Neuronal stem cell (in vitro differentiated cells): ENCODE measurements around the gene KIF4A.

Experiments
- DNase-seq: peaks from one replicate; pipeline ENCODE4 v3.0.0-alpha.2; 2013; ENCODE audit warnings: low spot score
- H2AFZ ChIP-seq: one replicate; pipeline ENCODE4 v1.6.1; 2013; ENCODE audit warnings: mild to moderate bottlenecking, low read length, inconsistent platforms
- H2AK5ac ChIP-seq: 2 replicates; pipeline ENCODE4 v1.6.1; 2013; ENCODE audit warnings: low read depth, mild to moderate bottlenecking, inconsistent platforms, low read length, moderate library complexity, mixed read lengths
- H2BK120ac ChIP-seq: 2 replicates; pipeline ENCODE4 v1.6.1; 2013; ENCODE audit warnings: low read depth, mild to moderate bottlenecking, inconsistent platforms, low read length, moderate library complexity, mixed read lengths
- H2BK12ac ChIP-seq: one replicate; pipeline ENCODE4 v1.6.1; 2013; ENCODE audit warnings: low read length, inconsistent platforms
- H2BK15ac ChIP-seq: 2 replicates; pipeline ENCODE4 v1.6.1; 2013; ENCODE audit warnings: mild to moderate bottlenecking, low read length, inconsistent platforms, mixed read lengths
- H2BK5ac ChIP-seq: one replicate; pipeline ENCODE4 v1.6.1; 2013; ENCODE audit warnings: inconsistent platforms, mild to moderate bottlenecking, low read length, moderate library complexity
- H3K14ac ChIP-seq: one replicate; pipeline ENCODE4 v1.6.1; 2013; ENCODE audit warnings: low read length, inconsistent platforms
- H3K18ac ChIP-seq: 2 replicates; pipeline ENCODE4 v1.6.1; 2013; ENCODE audit warnings: low read length, inconsistent platforms
- H3K23ac ChIP-seq: 2 replicates; pipeline ENCODE4 v1.6.1; 2013; ENCODE audit warnings: low read depth, mild to moderate bottlenecking, mixed read lengths, low read length, inconsistent platforms; ENCODE audit not compliant: poor library complexity
- H3K27ac ChIP-seq: replicated peaks from 3 replicates; pipeline ENCODE4 v1.5.1; 2013; ENCODE audit warnings: low read length, inconsistent platforms
- H3K27me3 ChIP-seq, 3 experiments: 2 replicates each; pipeline ENCODE4 v1.6.1; 2013; ENCODE audit warnings: low read length in 3 of 3, mild to moderate bottlenecking in 2 of 3, inconsistent platforms in 1 of 3, low read depth in 1 of 3, mixed read lengths in 1 of 3, moderate library complexity in 1 of 3; ENCODE audit not compliant: control insufficient read depth in 3 of 3, insufficient read depth in 3 of 3
- H3K36me3 ChIP-seq, 2 donors: replicated peaks in 1 of 2; 2 replicates each; pipeline ENCODE4 v1.6.1; 2013; ENCODE audit warnings: low read length in 2 of 2; ENCODE audit not compliant: control insufficient read depth in 2 of 2, insufficient read depth in 2 of 2
- H3K4ac ChIP-seq: 2 replicates; pipeline ENCODE4 v1.6.1; 2013; ENCODE audit warnings: inconsistent platforms, mild to moderate bottlenecking, low read length, moderate library complexity
- H3K4me1 ChIP-seq, 2 donors: 1 replicate in 1 of 2; 2 replicates in 1 of 2; pipeline ENCODE4 v1.6.1; 2013; ENCODE audit warnings: low read length in 2 of 2, low read depth in 1 of 2; ENCODE audit not compliant: control insufficient read depth in 2 of 2, insufficient read depth in 1 of 2
- H3K4me2 ChIP-seq: one replicate; pipeline ENCODE4 v1.6.1; 2013; ENCODE audit warnings: mild to moderate bottlenecking, low read length, inconsistent platforms; ENCODE audit not compliant: insufficient read depth, poor library complexity, severe bottlenecking
- H3K4me3 ChIP-seq, 2 donors: 2 replicates each; pipeline ENCODE4 v1.5.1; 2013; ENCODE audit warnings: low read length in 2 of 2, mild to moderate bottlenecking in 2 of 2, inconsistent platforms in 1 of 2, moderate library complexity in 1 of 2
- H3K79me1 ChIP-seq: one replicate; pipeline ENCODE4 v1.6.1; 2013; ENCODE audit warnings: low read depth, mild to moderate bottlenecking, inconsistent platforms, low read length, moderate library complexity
- H3K9ac ChIP-seq: one replicate; pipeline ENCODE4 v1.6.1; 2013; ENCODE audit warnings: mild to moderate bottlenecking, low read depth, low read length, inconsistent platforms; ENCODE audit not compliant: poor library complexity
- H3K9me3 ChIP-seq, 2 donors: replicated peaks in 1 of 2; 2 replicates each; pipeline versions ENCODE3 to v1.6.1; 2013; ENCODE audit warnings: low read length in 2 of 2, mild to moderate bottlenecking in 2 of 2, inconsistent platforms in 1 of 2, low read depth in 1 of 2, mixed read lengths in 1 of 2, moderate library complexity in 1 of 2; ENCODE audit not compliant: control insufficient read depth in 2 of 2, insufficient read depth in 1 of 2
- H4K8ac ChIP-seq: one replicate; pipeline ENCODE4 v1.6.1; 2013; ENCODE audit warnings: low read depth, mild to moderate bottlenecking, inconsistent platforms, low read length, moderate library complexity
- H4K91ac ChIP-seq: one replicate; pipeline ENCODE4 v1.6.1; 2013; ENCODE audit warnings: low read length, low read depth, mild to moderate bottlenecking, inconsistent platforms; ENCODE audit not compliant: poor library complexity
- WGBS, 2 donors: extraction: QIAGEN DNeasy Blood & Tissue Kit; methylation state at CpG; one replicate each; pipeline ENCODE4 v1.1.7; 2013; ENCODE audit warnings: missing lambda C conversion rate in 2 of 2, mixed read lengths in 1 of 2; ENCODE audit not compliant: insufficient read length in 2 of 2, insufficient replicate concordance in 1 of 2; ENCODE audit errors: extremely low coverage in 2 of 2; 5-methylcytosine and 5-hydroxymethylcytosine counted together

KIF4A gene

DNA sequence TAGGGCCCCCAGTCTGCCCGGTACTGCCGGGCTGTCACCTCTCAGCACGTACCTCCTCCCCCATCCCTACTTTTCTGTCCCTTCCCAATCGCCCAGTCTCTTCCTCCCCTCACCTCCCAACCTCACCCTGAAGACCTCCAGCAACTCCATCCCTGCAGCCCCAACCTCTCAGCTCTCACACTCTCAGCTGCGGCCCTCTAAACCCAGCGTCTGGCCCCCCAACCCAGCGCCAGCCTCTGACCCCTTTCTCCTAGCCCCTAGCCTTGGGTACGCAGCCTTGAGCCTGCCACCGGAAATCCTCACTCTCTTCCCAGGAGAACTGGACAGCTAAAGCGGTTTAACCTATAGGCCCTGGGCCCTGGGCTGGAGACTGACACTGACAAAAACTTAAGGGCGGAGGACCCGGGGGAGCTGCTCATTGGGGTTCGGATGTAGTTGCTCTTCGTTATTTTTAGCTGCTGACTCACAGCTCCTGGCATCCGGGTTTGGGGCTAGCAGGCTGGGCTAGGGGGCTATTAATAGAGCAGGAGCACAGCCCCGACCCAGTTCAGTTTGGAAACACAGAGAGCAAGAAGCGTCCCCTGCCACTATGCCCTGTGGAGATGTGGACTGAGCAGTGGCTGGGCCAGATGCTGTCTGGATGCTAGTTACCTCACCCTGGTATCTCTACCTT is 145.1 kb downstream of the KIF4A start:
- Histone ChIP-seq H3K4me2 (peak overlapping the region; percentile 62), H3K27ac (no peak overlapping the region), H3K9ac (peak overlapping the region; percentile 44), H3K4me3 (peak overlapping the region; percentile 62 to 84), H3K14ac (no peak overlapping the region), H3K4me1 (peaks cover 5 to 12% of the 10 kb centered on the region in 2 donors), H3K27me3 (peaks cover 0 to 3% (median 0%) of the 10 kb centered on the region in 3 experiments), H2AFZ (peak overlapping the region; percentile 91), H2BK12ac (no peak overlapping the region), H2BK15ac (no peak overlapping the region), H2BK5ac (no peak overlapping the region), H3K23ac (peak overlapping the region; percentile 31), H2BK120ac (no peak overlapping the region), H3K9me3 (no peaks in the 10 kb centered on the region), H2AK5ac (no peak overlapping the region), H4K91ac (no peak overlapping the region), H3K4ac (no peak overlapping the region), H4K8ac (no peak overlapping the region), H3K36me3 (peaks cover 0 to 3% of the 10 kb centered on the region in 2 donors), H3K79me1 (no peaks in the 10 kb centered on the region), H3K18ac (no peak overlapping the region)
- WGBS, 2 donors: no CpG with 5 or more reads among the region's 17 CpGs
- DNase-seq: no peak

DNA sequence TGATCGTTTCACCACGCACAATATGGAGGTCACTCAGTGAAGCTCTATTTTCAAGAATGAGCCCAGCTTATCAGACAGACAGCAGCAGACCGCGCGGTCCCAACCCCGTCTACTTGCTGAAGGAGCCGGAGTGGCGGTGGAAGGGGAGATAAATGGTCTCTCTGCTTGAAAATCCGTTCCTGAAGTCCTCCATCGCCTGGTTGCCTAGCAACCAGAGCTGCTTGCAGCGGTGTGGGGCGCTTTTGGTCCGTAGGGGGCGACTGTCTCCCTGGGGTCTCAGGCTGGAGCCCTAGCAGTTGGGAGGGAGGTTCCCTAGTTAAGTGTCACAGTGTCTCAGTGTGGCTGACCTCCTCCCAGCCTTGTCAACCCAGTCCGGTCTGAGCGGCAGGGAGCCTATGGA is 146.4 kb downstream of the KIF4A start:
- no peak overlapping the region for H2AK5ac ChIP-seq

GRCh38 chrX:70437011-70437410 is 147.1 kb downstream of the KIF4A start:
- peaks cover 5 to 12% of the 10 kb centered on the region in 2 donors for H3K4me1 ChIP-seq
- no peak overlapping the region for H3K18ac ChIP-seq
- no CpG with 5 or more reads among the region's 2 CpGs for WGBS, 2 donors
- no peak for DNase-seq
- no peak overlapping the region for H3K27ac ChIP-seq
- H3K4me2 ChIP-seq: no peak overlapping the region
- H3K27me3 ChIP-seq: no peaks in the 10 kb centered on the region
- H3K4me3 ChIP-seq: no peak overlapping the region
- H4K8ac ChIP-seq: no peak overlapping the region
- H3K9ac ChIP-seq: no peak overlapping the region
- no peaks in the 10 kb centered on the region for H3K9me3 ChIP-seq
- H3K79me1 ChIP-seq: no peaks in the 10 kb centered on the region
- H3K36me3 ChIP-seq: no peaks in the 10 kb centered on the region
- no peak overlapping the region for H3K23ac ChIP-seq
- H3K14ac ChIP-seq: no peak overlapping the region
- H4K91ac ChIP-seq: no peak overlapping the region
- no peak overlapping the region for H2BK12ac ChIP-seq
- H2BK15ac ChIP-seq: no peak overlapping the region
- no peak overlapping the region for H3K4ac ChIP-seq
- H2BK5ac ChIP-seq: no peak overlapping the region
- H2BK120ac ChIP-seq: no peak overlapping the region
- no peak overlapping the region for H2AK5ac ChIP-seq
- H2AFZ ChIP-seq: no peak overlapping the region

More for the DNA sequence above, 146.4 kb downstream of the KIF4A start:
- Histone ChIP-seq H3K79me1 (no peaks in the 10 kb centered on the region), H3K4me2 (no peak overlapping the region), H2BK15ac (no peak overlapping the region), H3K27me3 (no peaks in the 10 kb centered on the region), H3K4me3 (peak overlapping the region in 1 of 2 donors; percentile 3), H3K36me3 (no peaks in the 10 kb centered on the region), H4K91ac (no peak overlapping the region), H2BK12ac (no peak overlapping the region), H3K18ac (no peak overlapping the region), H3K23ac (no peak overlapping the region), H2BK5ac (no peak overlapping the region), H3K9me3 (no peaks in the 10 kb centered on the region), H3K4me1 (peaks cover 5 to 12% of the 10 kb centered on the region in 2 donors), H3K14ac (no peak overlapping the region), H2AFZ (peak overlapping the region; percentile 70), H3K27ac (no peak overlapping the region), H3K9ac (no peak overlapping the region), H3K4ac (no peak overlapping the region), H2BK120ac (no peak overlapping the region), H4K8ac (no peak overlapping the region)
- no CpG with 5 or more reads among the region's 16 CpGs for WGBS, 2 donors
- DNase-seq: no peak

GRCh38 chrX:70437921-70438665 is 148.2 kb downstream of the KIF4A start:
- Histone ChIP-seq H4K91ac (no peak overlapping the region), H3K27ac (no peak overlapping the region), H3K79me1 (no peaks in the 10 kb centered on the region), H3K18ac (no peak overlapping the region), H3K36me3 (no peaks in the 10 kb centered on the region), H2BK120ac (no peak overlapping the region), H2BK15ac (no peak overlapping the region), H3K23ac (no peak overlapping the region), H2BK12ac (no peak overlapping the region), H3K14ac (no peak overlapping the region), H3K4ac (no peak overlapping the region), H3K4me3 (no peak overlapping the region), H3K9me3 (no peaks in the 10 kb centered on the region), H3K9ac (no peak overlapping the region), H2AFZ (no peak overlapping the region), H3K4me1 (peaks cover 5 to 12% of the 10 kb centered on the region in 2 donors), H3K4me2 (no peak overlapping the region), H3K27me3 (no peaks in the 10 kb centered on the region), H4K8ac (no peak overlapping the region), H2BK5ac (no peak overlapping the region), H2AK5ac (no peak overlapping the region)
- WGBS, 2 donors: no CpG with 5 or more reads among the region's 8 CpGs
- DNase-seq: no peak
